Esophagus squamous epithelium (tissue), 5 donors: ENCODE results near the gene LDLRAD4. TPM values are rescaled to one million over a fixed set of nuclear protein-coding genes. Genes with fewer than 3 reads are reported as not detected.

Experiments
- DNase-seq: peaks from one replicate; lab custom pipeline; 2025; lab: John Stamatoyannopoulos, UW
- H3K27ac ChIP-seq, 4 donors: fragments of 200-600 bp; sonication (generic); one replicate each; pipeline ENCODE4 v1.5.1; 2016 to 2019; ENCODE audit warnings: mild to moderate bottlenecking in 1 of 4
- H3K27me3 ChIP-seq, 4 donors: fragments of 200-600 bp; sonication (generic); 1 replicate in 3 of 4; 2 replicates in 1 of 4; pipeline versions ENCODE4 v1.5.1 to v1.6.0; 2017 to 2021; ENCODE audit warnings: antibody characterized with exemption in 1 of 4
- H3K36me3 ChIP-seq, 3 donors: fragments of 200-600 bp; sonication (generic); one replicate each; pipeline ENCODE4 v1.5.1; 2016 to 2019
- H3K4me1 ChIP-seq, 3 donors: fragments of 200-600 bp; sonication (generic); one replicate each; pipeline ENCODE4 v1.5.1; 2017 to 2019
- H3K4me3 ChIP-seq, 4 donors: fragments of 200-600 bp; sonication (generic); 1 replicate in 3 of 4; 2 replicates in 1 of 4; pipeline ENCODE4 v1.5.1; 2016 to 2019; ENCODE audit warnings: mild to moderate bottlenecking in 2 of 4, moderate library complexity in 1 of 4
- H3K9me3 ChIP-seq, 3 donors: fragments of 200-600 bp; sonication (generic); one replicate each; pipeline ENCODE4 v1.5.1; 2016 to 2019
- CTCF ChIP-seq, 6 experiments: fragments of 450-650 bp in 4 of 6; fragments of 200-600 bp in 2 of 6; sonication (generic) in 2 of 6; IDR thresholded peaks; one replicate each; pipeline ENCODE4 v1.5.1; 2016 to 2019; ENCODE audit warnings: antibody characterized with exemption in 6 of 6, mild to moderate bottlenecking in 4 of 6, moderate library complexity in 4 of 6
- POLR2A ChIP-seq, 4 donors: fragments of 450-650 bp; IDR thresholded peaks; one replicate each; pipeline ENCODE4 v1.6.1; 2017; ENCODE audit warnings: antibody characterized with exemption in 4 of 4, mild to moderate bottlenecking in 4 of 4, moderate library complexity in 3 of 4
- WGBS, 2 donors: methylation state at CpG; one replicate each; pipeline ENCODE4 v1.1.5; 2018; 5-methylcytosine and 5-hydroxymethylcytosine counted together
- intact Hi-C: fragments of 100-400 bp; cut with DNase I; formaldehyde crosslinking; loops from one replicate; pipeline ENCODE4 v1.15.0; 2022
- total RNA-seq, 4 donors: library from RNA; depleted of rRNA; stranded (reverse); fragments of >200 nt; gene quantifications; one replicate each; pipeline ENCODE4 v1.1.0, GENCODE V29; 2016
- donor health status: DM: yes; HTN: yes; CAD: no.

The LDLRAD4 gene
- total RNA-seq, 4 donors from 2014 or later = 0.91 to 17.9 (median 6.8) TPM

- Histone ChIP-seq H3K9me3 (peaks cover 0 to 10% (median 0%) of the 10 kb centered on the region in 3 donors), H3K27me3 (peaks cover 0 to 15% (median 0%) of the 10 kb centered on the region in 4 donors), H3K4me3 (no peak overlapping the region), H3K36me3 (peaks cover 0 to 14% (median 0%) of the 10 kb centered on the region in 3 donors), H3K4me1 (peaks cover 0 to 19% (median 4%) of the 10 kb centered on the region in 3 donors), H3K27ac (no peak overlapping the region)
- intact Hi-C loops = no loop called here
- WGBS, 2 donors = 36 to 39% methylated on average over 10 of the region's 10 CpGs
- DNase-seq = no peak
- TF ChIP-seq POLR2A (IDR thresholded peaks at IDR 0.05) (no peak), CTCF (IDR thresholded peaks at IDR 0.05) (no peak)
Measured at GRCh38 chr18:13500869-13501542, 282.4 kb downstream of the LDLRAD4 start.

GRCh38 chr18:13501543-13501887 lies 283.0 kb downstream of the LDLRAD4 start:
- TF ChIP-seq POLR2A (IDR thresholded peaks at IDR 0.05) (no peak), CTCF (IDR thresholded peaks at IDR 0.05) (no peak)
- Histone ChIP-seq H3K9me3 (peaks cover 0 to 10% (median 0%) of the 10 kb centered on the region in 3 donors), H3K36me3 (peaks cover 0 to 14% (median 0%) of the 10 kb centered on the region in 3 donors), H3K27ac (no peak overlapping the region), H3K4me3 (no peak overlapping the region), H3K27me3 (peaks cover 0 to 15% (median 0%) of the 10 kb centered on the region in 4 donors), H3K4me1 (peaks cover 0 to 19% (median 4%) of the 10 kb centered on the region in 3 donors)
- intact Hi-C loops = no loop called here
- DNase-seq = no peak
- 30 to 36% methylated on average over 4 to 6 of the region's 6 CpGs for WGBS, 2 donors

GRCh38 chr18:13501891-13502290 lies 283.3 kb downstream of the LDLRAD4 start:
- TF ChIP-seq POLR2A (IDR thresholded peaks at IDR 0.05) (no peak), CTCF (IDR thresholded peaks at IDR 0.05) (no peak)
- 36 to 65% methylated on average over 8 of the region's 8 CpGs for WGBS, 2 donors
- Histone ChIP-seq H3K4me3 (no peak overlapping the region), H3K36me3 (peaks cover 0 to 14% (median 0%) of the 10 kb centered on the region in 3 donors), H3K9me3 (peaks cover 0 to 10% (median 0%) of the 10 kb centered on the region in 3 donors), H3K27ac (no peak overlapping the region), H3K27me3 (peaks cover 0 to 15% (median 0%) of the 10 kb centered on the region in 4 donors), H3K4me1 (peaks cover 0 to 19% (median 4%) of the 10 kb centered on the region in 3 donors)
- DNase-seq = no peak
- intact Hi-C loops = no loop called here

GRCh38 chr18:13502585-13502984 lies 284.0 kb downstream of the LDLRAD4 start:
- intact Hi-C loops = no loop called here
- peaks cover 0 to 15% (median 0%) of the 10 kb centered on the region in 4 donors for H3K27me3 ChIP-seq
- H3K27ac ChIP-seq = no peak overlapping the region

More at GRCh38 chr18:13502585-13502984, 284.0 kb downstream of the LDLRAD4 start:
- Histone ChIP-seq H3K4me3 (no peak overlapping the region), H3K36me3 (peaks cover 0 to 14% (median 0%) of the 10 kb centered on the region in 3 donors), H3K4me1 (peaks cover 0 to 19% (median 4%) of the 10 kb centered on the region in 3 donors), H3K9me3 (peaks cover 0 to 10% (median 0%) of the 10 kb centered on the region in 3 donors)
- no peak for DNase-seq
- TF ChIP-seq POLR2A (IDR thresholded peaks at IDR 0.05) (no peak), CTCF (IDR thresholded peaks at IDR 0.05) (no peak)
- 54 to 72% methylated on average over 5 to 7 of the region's 8 CpGs for WGBS, 2 donors
